ENCODE data around the gene TOX2. TPM values are rescaled to one million over a fixed set of nuclear protein-coding genes. Genes with fewer than 3 reads are reported as not detected.

The TOX2 gene
- total and polyA plus RNA-seq, 10 donors = 1.1 to 6.4 (median 5.0) TPM

DNA sequence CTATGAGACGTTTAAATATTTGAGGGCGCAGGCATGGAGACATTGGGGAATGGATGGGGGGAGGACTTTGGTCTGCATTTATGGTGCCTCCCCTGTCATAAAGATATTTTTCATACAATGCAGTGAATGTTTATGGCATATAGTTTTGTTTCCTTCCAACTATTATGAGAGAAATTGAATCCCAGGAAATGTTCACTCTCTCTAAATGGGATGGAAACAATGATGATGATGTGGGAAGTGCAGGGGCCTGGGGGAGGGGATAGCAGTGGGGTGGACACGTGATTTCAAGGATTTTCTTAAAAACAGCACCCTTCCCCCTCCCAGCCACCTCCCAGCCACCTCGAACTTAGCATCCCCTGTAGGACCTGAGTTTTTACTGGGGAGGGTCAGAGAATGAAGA lies 69.9 kb downstream of the TOX2 start:
- no peaks in the 10 kb centered on the region for H3K27me3 ChIP-seq (replicated peaks in 1 of 7)
- no peak for DNase-seq
- TF ChIP-seq POLR2AphosphoS5 (IDR thresholded peaks at IDR 0.05) (no peak), POLR2A (IDR thresholded peaks at IDR 0.05) (no peak)
- TF ChIP-seq, protein P1, sequence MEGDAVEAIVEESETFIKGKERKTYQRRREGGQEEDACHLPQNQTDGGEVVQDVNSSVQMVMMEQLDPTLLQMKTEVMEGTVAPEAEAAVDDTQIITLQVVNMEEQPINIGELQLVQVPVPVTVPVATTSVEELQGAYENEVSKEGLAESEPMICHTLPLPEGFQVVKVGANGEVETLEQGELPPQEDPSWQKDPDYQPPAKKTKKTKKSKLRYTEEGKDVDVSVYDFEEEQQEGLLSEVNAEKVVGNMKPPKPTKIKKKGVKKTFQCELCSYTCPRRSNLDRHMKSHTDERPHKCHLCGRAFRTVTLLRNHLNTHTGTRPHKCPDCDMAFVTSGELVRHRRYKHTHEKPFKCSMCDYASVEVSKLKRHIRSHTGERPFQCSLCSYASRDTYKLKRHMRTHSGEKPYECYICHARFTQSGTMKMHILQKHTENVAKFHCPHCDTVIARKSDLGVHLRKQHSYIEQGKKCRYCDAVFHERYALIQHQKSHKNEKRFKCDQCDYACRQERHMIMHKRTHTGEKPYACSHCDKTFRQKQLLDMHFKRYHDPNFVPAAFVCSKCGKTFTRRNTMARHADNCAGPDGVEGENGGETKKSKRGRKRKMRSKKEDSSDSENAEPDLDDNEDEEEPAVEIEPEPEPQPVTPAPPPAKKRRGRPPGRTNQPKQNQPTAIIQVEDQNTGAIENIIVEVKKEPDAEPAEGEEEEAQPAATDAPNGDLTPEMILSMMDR (IDR thresholded peaks at IDR 0.05 in 8 of 11, conservative IDR thresholded peaks at IDR 0.05 in 3 of 11) = no peak
- intact Hi-C loops (cut with DNase I; ENCODE audit: low total_unique reads) = no loop called here
- 49 to 76% (median 61%) methylated on average over 4 of the region's 4 CpGs for WGBS, 5 donors
- H3K9me3 ChIP-seq = peaks cover 0 to 2% (median under 1%) of the 10 kb centered on the region in 8 donors
- peaks cover 0 to 36% (median 0%) of the 10 kb centered on the region in 6 donors for H3K4me1 ChIP-seq
- H3K36me3 ChIP-seq = no peaks in the 10 kb centered on the region
- no peak overlapping the region for H3K4me3 ChIP-seq
- H3K27ac ChIP-seq = no peak overlapping the region

DNA sequence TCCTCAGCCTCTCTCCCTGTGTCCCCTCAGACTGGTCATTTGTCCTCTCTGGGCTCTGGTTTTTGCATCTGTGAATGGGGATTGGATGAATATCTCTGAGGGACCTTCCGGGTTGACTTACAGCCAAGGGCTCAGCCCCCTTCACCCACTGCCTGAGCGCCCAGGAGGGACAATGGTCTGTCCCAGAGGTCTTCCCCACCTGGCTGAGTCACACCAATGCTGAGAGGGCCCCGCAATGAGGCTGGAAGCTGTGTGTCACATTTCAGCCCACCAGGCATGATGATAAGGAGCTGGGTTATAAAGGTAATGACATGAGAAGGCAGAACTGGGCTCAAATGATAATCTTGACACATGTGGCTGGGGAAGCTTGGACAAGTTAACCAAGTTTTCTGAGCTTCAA lies 70.5 kb downstream of the TOX2 start:
- DNase-seq = no peak
- peaks cover 0 to 36% (median 0%) of the 10 kb centered on the region in 6 donors for H3K4me1 ChIP-seq
- TF ChIP-seq POLR2AphosphoS5 (IDR thresholded peaks at IDR 0.05) = no peak
- no peak for TF ChIP-seq POLR2A (IDR thresholded peaks at IDR 0.05)
- TF ChIP-seq, protein P1 (IDR thresholded peaks at IDR 0.05 in 8 of 11, conservative IDR thresholded peaks at IDR 0.05 in 3 of 11) = no peak
- 85 to 100% (median 86%) methylated on average over 1 to 3 of the region's 3 CpGs for WGBS, 5 donors
- no peaks in the 10 kb centered on the region for H3K36me3 ChIP-seq
- intact Hi-C loops (cut with DNase I; ENCODE audit: low total_unique reads) = no loop called here
- peak overlapping the region in 1 of 8 donors; percentile 3 for H3K27ac ChIP-seq
- H3K9me3 ChIP-seq = peaks cover 0 to 7% (median 3%) of the 10 kb centered on the region in 8 donors
- H3K27me3 ChIP-seq (replicated peaks in 1 of 7) = no peaks in the 10 kb centered on the region
- H3K4me3 ChIP-seq = no peak overlapping the region

DNA sequence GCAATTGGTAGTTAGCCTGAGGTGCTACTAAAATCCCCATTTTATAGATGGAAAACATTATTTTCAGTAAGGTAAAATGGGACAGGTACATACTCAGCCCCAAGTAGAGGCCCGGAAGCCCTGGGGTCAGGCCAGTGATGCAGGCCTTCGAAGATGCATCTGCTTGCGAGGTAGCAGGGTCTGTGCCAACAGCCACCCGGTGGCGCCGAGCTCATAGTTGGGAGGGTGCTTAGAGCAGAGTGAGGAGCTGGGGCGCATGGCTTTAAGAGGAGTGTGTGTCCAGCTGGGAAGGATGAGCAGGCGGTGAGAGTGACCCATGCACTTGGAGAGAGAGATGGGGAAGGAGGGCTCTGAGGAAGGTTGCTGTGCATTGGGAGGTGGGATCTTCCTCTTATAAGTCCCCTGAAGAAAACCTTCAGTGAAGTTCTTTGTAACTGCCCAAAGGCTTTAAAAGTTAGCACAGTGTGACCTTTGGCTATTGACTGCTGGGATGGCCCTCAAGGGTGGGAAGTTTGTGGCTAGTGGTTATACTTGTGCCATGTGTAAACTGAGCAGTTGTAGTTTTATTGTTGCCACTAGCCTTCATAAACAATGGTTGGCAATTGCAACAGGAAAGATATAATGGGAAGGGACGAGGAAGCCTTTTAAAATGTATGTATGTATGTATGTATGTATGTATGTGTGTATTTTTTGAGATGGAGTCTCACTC lies 71.1 kb downstream of the TOX2 start:
- H3K27ac ChIP-seq = peak overlapping the region in 1 of 8 donors; percentile 3

DNA sequence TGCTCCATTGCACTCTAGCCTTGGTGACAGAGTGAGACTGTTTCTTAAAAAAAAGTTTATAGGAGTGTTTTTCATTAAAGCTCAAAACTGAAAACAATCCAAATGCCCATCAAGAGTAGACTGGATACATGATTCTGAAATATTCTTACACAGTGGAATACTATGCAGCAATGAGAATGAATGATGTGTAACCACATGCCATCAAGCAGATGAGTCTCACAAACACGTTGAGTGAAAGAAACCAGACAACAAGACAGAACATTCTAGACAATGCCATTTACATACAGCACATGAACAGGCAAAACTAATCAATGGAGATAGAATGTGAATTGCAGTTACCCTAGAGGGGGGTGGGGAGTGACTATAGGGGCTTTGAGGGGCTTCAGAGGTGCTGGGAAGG lies 72.4 kb downstream of the TOX2 start:
- Histone ChIP-seq H3K4me3 (no peak overlapping the region), H3K9me3 (peaks cover 0 to 9% (median 4%) of the 10 kb centered on the region in 8 donors), H3K4me1 (peaks cover 0 to 25% (median 0%) of the 10 kb centered on the region in 6 donors), H3K27ac (no peak overlapping the region), H3K36me3 (no peaks in the 10 kb centered on the region), H3K27me3 (replicated peaks in 1 of 7) (no peaks in the 10 kb centered on the region)
- DNase-seq = no peak
- no peak for TF ChIP-seq POLR2AphosphoS5 (IDR thresholded peaks at IDR 0.05)
- TF ChIP-seq POLR2A (IDR thresholded peaks at IDR 0.05) = no peak
- TF ChIP-seq, protein P1 (IDR thresholded peaks at IDR 0.05 in 8 of 11, conservative IDR thresholded peaks at IDR 0.05 in 3 of 11) = no peak
- intact Hi-C loops (cut with DNase I; ENCODE audit: low total_unique reads) = no loop called here
- 75 to 86% (median 79%) methylated on average over 1 of the region's 1 CpG for WGBS, 5 donors

More for the DNA sequence above, 71.1 kb downstream of the TOX2 start:
- H3K4me1 ChIP-seq = peaks cover 0 to 36% (median 0%) of the 10 kb centered on the region in 6 donors
- H3K9me3 ChIP-seq = peaks cover 0 to 9% (median 4%) of the 10 kb centered on the region in 8 donors
- no peak overlapping the region for H3K4me3 ChIP-seq
- intact Hi-C loops (cut with DNase I; ENCODE audit: low total_unique reads) = no loop called here
- no peak for TF ChIP-seq POLR2AphosphoS5 (IDR thresholded peaks at IDR 0.05)
- TF ChIP-seq, protein P1 (IDR thresholded peaks at IDR 0.05 in 8 of 11, conservative IDR thresholded peaks at IDR 0.05 in 3 of 11) = no peak
- TF ChIP-seq POLR2A (IDR thresholded peaks at IDR 0.05) = no peak
- 86 to 91% (median 90%) methylated on average over 9 of the region's 9 CpGs for WGBS, 5 donors
- H3K27me3 ChIP-seq (replicated peaks in 1 of 7) = no peaks in the 10 kb centered on the region
- DNase-seq = no peak
- no peaks in the 10 kb centered on the region for H3K36me3 ChIP-seq
